HG03565 (cell line): Measurements from ENCODE around the gene MPZL1.

Experiments used
- ATAC-seq: cut with Tn5 transposase; IDR thresholded peaks from one replicate; pipeline ENCODE4 v1.9.1; 2021; ENCODE audit warnings: mild to moderate bottlenecking, moderate library complexity; ENCODE audit not compliant: unreplicated experiment

MPZL1 gene

DNA sequence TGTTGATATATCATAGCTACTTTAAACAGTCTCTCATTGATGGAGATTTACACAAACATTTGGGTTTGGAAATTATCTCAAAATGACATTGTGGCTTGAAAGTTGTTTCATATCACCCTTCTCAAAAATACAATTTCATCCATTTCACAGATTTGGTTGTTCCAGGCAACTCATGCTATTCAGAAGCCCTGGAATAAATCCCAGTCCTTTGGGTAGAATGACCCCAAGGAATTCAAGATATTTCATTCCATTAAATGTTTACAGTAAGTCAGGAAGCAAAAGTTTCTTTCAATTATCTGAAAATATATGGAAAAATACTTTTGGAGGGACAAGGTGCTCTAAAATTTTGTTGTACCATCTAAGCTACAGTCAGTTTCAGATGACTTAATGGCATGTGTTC is 27.1 kb downstream of the MPZL1 start:
- ATAC-seq: no peak

DNA sequence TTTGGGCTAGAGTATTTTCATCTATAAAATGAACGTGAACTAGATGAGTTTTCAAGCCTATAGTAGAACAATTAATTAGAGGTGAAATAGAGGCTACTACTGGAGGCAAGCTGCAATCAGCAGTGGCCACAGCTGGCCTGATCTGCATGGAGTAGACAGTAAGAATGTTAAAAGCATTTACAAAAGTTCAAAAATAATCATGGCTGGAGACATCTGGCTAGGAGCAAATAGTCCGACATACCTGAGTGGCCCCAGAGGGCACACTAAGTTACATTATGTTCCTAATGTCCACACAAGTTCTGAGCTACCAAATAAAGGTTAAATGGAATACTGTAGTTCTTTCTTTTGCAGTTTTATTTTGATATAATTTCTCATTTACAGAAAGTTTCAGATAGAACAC is 28.0 kb downstream of the MPZL1 start:
- ATAC-seq: no peak

DNA sequence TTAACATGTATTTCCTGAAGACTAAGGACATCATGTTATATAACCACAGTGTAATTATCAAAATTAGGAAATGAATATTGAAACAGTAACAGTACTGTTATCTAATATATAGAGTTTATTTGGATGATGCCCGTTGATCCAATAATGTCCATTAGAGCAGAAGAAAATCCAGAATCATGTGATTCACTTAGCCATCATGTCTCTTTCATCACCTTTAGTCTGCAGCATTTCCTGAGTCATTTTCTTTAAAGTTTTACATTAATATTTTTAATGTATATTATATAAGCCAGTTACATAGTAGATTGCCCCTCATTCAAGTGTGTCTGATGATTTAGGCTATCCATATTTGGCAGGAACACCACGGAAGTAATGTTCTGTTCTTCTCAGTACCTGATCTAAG is 28.9 kb downstream of the MPZL1 start:
- ATAC-seq: no peak

DNA sequence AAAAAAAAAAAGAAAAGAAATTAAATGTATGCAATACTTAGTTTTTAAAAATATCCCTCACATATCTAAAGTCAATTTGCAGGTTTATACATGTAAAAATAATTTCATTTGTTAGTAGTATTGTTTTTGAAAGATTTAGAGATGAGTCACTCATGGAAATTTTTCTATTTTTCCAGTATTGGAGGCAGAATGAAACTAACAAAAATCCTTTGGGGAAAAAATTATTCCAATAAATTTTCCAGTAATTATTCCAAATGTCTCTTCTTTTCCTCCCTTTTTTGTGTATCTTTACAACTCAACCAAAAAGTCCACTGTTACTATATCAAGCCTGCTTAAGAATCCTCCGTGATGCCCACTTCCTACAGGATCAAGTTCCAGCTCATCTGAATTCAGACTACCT is 29.9 kb downstream of the MPZL1 start:
- no peak for ATAC-seq

DNA sequence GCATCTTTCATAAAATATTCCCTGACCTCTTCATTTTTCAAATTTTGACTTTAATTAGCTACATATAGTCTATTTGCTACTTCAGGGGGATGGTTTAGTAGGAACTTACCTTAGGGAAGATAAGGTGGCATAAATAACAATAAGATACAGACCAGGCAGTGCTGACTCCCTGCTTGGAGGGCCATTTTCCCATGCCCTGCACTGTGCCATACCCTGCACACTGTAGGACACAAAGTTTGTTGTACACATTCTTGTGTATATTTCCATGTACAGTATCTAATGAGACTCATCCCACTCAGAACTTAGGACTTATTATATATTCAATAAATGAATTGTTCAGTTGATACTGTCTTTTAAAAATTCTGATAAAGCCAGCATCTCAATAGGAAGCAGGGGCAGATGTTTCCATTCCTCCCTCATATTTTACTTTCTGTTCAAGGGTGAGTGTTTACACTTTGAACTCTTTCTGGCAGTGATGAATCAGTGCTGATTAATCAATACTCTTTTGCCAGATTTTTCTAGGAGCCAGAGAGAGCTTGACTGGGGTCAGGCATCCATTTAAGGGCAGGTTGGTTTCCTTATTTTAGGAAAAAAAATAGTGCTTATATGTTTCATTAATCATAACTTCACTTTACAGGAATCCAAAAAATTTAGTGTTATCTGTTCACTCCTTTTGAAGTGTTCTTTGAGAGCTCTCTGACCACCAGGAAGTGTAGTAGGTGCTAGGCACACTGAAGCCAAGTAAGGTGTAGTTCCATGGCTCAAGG is 30.6 kb downstream of the MPZL1 start:
- no peak for ATAC-seq

DNA sequence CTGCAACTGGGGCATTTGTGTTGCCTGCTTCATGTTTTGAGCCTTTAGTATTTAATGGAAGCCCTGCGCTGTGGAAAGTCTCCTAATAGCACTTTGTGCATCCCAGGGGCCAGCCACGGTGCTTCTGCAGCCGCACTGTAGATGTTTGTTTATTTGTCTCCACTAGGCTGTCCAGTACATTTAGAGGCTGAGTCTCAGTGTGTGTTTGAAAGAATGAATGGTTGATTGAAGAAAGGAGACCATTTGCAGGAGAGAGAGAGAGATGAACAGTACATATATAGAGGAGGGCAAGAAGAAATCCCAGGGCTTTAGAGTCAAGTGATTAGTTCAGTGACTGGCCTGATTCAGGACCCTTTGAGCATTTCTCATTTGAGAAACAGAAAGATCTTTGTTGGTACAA is 33.9 kb downstream of the MPZL1 start:
- ATAC-seq: no peak

DNA sequence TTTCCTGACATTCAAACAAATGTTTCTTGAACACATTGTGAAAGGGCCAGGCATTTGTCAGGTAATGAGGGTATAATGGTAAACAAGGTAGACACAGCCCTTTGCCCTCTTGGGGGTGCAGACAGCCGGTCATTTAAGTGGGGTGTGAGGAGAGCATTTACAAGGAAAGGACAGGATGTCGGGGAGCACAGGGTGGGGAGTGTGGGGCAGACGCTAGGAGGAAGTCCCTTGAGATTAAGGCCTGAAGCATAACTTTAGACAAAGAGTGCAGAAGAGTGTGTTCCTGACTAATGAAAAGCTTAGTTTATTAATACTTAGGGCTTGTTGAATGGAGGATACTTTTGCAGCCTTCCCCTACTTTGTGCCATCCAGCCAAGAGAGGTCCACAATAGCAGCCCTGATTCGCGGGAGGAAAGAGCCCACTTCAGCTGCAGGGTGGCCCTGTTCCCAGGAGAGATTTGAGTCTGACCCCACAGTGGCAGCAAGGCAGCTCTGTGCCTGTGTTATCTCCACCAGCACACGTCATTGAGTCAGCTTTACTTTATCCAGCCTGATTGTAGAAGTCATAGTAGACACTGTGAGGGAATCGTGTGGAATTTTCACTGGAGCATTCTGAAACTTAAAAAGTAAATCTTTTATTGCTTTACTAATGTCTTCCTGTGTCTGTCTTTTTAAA is 35.1 kb downstream of the MPZL1 start:
- no peak for ATAC-seq

DNA sequence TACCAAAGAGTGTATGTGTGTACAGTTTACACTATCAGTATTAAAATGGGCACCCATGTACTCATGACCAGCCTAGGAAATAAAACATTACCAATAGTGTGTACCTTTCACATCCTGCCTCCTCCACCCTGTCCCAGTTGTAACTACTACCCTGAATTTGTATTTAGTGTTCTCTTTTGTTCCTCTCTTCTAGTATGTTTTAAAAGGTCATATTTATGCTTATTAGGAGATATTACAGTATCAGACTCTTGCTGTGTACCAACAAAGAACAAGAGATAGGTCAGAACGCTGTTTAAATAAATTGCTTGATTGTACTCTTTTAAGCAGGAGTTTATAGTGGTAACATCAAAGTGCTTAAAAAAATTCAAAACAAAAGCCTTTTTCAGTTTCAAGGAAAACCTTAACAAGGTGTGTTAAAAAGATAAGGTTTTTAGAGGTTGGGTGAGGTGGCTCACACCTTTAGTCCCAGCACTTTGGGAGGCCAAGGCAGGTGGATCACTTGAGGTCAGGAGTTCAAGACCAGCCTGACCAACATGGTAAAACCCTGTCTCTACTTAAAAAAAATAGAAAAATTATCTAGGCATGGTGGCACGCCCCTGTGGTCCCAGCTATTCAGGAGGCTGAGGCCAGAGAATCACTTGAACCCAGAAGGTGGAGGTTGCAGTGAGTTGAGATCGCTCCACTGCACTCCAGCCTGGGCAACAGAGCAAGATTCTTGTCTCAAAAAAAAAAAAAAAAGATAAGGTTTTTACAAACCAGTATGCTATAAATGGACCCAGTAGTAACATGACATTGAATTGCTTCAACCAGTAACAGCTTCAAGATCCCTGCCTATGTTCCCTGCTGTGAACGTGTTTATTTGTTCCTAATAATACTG is 35.9 kb downstream of the MPZL1 start:
- ATAC-seq: no peak

DNA sequence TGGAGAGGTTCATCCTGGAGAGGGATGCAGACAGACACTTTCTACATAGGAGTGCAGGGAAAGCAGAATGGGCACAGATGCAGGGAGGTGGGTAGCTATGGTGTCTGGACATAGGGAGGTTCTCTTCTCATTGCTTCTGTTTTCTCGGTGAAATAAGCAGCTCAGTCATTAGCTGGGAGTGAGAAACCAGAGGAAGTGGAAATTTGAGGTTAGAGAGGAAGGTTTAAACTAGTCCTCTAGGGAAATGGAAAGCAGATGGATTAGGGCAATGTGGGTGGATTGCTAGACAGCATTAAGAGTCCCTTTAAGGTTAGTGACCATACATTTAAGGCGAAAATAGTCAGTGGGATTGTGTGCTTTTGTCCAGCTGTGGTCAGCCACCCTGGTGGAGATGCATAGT is 39.6 kb downstream of the MPZL1 start:
- no peak for ATAC-seq

DNA sequence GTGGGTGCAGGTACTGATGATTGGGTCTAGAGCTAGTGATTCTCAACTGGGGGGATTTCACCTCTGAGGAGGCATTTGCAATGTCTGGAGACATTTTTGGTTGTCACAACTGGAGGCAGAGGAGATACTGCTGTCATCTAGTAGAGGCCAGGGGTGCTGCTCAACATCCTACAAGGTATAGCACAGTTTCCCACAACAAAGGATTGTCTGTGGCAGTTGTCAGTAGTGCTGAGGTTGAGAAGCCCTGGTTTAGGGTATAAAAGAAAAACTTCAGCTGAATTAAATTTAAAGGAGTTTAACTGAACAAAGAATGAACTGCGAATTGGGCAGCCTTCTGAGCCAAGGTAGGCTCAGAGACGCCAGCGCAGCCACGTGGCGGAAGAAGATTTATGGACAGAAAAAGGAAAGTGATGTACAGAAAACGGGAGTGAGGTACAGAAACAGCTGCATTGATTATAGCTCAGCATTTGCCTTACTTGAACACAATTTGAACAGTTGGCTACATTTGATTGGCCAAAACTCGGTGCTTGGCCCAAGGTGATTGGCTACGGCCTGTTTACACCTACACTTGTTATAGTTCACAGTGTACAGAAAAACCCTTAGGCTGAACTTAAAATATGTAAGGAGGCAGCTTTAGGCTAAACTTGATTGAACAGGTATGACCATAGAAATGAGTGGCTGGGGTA is 40.4 kb downstream of the MPZL1 start:
- no peak for ATAC-seq

DNA sequence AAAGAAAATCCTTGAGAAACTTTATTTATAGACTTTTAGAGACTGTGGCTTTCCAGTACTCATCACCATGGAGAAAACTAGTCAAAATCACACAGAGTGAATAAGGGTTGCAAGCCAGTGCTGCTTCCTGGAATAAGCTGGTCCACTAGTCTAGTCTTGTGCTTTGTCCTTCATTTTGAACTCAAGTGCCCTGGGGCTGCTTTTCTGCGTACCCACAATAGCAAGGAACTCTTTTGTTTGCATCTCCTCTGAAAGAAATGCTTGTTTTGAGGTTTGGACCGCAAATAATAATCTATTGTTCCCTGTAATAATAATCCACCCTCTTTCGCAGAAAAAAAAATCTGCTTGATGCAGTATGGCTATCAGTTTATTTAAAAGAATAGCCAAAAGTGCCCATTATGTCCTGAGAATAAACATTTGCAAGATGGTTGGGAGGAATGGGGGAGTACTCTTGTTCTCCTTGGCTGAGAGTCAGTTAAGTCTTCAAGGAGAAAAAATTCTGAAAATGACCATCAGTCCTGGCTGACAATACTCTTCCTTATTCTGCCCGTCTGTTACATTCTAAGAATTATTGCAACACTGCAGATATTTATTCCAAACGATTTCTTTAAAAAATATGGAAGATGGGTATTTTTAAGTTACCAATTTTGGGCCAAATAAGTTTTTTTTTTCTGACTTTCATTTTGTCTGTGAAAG is 41.9 kb downstream of the MPZL1 start:
- no peak for ATAC-seq

DNA sequence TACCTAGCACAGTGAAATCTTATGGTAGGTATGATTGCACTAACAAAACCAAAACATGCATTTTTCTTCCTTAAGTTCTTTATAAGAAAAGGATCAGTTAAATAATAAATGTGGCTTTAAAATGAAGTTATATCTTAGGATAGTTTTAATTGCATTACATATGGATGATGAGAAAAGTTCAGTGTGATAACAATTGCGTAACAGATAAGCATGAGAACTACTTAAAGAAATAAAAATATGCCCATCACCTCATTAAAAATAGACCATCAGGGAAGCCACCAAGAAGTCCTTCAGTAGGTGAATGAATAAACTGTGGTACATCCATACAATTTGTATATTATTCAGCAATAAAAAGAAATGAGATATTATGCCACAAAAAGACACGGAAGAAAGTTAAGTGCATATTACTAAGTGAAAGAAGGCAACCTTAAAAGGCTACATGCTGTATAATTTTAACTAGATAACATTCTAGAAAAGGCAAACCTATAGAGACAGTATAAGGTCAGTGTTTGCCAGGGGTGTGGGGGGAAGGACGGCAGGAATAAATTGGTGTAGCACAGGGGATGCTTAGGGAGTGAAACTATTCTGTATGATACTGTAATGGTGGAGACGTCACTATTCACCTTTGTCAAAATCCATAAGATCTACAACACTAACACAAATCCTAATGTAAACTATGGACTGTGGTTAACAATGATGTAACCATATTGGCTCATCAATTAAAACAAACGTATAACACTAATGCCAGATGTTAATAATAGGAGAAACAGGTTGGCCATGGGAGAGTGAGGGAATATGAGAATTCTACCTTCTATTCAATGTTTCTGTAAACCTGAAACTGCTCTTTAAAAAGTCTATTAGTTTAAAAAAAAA is 42.9 kb downstream of the MPZL1 start:
- no peak for ATAC-seq

DNA sequence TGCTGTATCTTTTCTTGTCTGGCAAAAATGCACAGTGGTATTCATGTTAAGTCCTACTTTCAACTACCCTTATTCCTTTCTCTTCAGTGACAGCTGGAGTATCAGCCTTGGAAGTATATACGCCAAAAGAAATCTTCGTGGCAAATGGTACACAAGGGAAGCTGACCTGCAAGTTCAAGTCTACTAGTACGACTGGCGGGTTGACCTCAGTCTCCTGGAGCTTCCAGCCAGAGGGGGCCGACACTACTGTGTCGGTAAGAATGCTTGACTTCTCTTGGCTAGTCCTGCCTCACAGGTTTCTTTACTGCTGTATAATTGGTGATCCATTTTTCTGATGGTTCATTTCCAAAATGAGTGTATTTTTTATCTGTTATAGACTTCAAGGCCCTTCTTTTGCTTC is 43.7 kb downstream of the MPZL1 start:
- ATAC-seq: no peak

DNA sequence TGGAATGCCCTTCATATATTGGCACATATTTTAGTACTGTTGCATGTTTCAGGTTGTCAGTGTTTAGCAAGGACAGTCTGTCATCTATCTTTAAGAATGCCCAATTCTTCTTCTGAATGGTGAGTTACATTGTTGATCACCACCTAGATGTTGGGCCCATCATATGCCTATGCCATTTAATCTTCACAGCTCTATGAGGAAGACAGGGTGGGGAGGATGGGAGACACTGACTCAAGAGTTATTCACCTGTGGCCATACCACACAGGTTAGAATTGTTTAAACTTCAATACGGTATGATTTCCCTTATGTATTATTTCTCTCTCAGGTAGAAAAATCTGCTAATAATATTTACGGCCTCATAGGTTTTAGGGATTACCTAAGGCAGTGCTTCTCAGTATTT is 44.8 kb downstream of the MPZL1 start:
- no peak for ATAC-seq

DNA sequence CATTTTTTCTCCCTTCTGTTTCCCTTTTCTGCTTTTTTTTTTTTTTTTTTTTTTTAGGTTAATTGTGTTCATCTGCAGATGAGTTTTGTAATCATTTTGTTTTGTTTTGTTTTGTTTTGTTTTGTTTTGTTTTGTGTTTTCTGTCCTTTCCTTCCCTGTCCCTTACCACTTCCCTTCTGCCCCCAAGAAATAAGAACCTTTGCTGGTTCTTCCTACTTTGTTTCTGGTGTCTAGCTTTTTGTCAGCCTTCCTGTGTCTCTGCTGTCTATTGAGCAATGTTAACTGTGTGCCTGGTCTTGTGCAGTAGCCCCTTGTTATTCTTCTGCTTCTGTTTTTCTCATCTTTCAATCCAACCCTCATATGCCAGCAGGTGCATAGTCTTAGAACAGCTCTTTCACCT is 46.0 kb downstream of the MPZL1 start:
- ATAC-seq: no peak

DNA sequence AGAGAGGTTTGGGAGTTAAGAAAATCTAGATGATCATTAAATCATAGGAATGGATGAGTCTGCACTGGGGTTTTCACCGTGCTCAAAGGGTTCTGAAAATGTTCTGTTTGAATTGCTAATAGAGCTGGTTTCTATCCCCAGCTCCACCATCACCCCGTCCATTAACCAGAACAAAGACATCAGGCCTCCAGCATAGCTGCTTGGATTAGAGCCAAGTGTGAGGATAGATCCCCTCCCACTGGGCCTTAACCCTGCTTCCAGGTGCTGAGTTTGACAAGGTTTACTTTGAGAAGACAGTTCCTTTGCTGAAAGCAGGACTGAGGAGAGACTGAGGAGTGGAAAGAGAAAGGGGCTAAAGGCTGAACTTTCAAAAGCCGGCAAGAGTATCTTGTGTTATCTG is 48.3 kb downstream of the MPZL1 start:
- no peak for ATAC-seq

DNA sequence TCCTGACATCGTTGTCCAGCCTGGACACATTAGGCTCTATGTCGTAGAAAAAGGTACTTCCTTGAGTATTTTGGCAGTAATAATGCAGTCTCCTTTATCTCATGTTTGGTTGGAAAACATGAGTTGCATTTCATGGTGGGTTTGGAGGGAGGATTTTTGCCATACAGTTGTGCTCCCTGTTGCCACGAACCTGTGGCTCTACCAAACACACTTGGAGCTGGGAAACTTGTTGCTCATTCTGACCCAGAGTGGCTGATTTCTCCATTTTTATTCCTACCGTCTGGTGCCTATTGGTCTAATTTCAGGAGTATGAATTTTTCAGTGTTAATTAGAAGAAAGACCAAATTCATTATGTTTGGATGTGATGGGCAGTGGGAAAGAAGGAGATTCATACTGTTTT is 50.7 kb downstream of the MPZL1 start:
- no peak for ATAC-seq

DNA sequence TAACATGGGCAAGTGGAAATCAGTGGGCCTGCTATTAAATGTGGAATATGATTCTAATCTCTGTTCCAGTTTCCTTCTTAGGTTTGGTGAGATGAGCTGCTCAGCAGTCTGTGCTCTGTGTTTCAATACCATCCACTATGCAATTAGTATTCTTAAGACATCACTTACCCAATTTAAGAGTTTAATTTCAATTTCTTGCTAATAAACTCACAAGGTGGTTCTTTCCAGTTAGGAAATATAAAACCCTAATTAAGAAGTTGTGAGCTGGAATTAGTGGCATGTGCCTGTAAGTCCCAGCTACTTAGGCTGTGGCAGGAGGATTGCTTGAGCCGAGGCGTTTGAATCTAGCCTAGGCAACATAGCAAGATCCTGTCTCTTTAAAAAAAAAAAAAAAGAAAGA is 51.7 kb downstream of the MPZL1 start:
- no peak for ATAC-seq

DNA sequence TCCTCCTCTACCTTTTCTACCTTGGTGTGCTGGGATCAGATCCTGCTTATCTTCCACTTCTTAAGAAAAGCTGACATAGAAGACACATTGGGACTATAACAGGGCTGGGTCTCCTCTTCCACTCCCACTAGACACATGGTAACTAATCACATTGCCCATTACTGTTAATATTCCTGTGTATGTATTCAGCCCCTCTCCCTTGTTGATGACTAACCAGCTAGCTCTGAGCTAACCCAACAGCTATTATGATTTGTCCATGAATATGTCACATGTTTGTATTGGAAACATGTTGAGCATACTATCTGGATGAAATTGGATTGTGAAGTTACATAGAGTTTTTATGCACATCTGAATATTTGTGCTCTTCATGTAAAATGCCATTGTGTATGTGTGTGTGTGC is 52.9 kb downstream of the MPZL1 start:
- no peak for ATAC-seq

DNA sequence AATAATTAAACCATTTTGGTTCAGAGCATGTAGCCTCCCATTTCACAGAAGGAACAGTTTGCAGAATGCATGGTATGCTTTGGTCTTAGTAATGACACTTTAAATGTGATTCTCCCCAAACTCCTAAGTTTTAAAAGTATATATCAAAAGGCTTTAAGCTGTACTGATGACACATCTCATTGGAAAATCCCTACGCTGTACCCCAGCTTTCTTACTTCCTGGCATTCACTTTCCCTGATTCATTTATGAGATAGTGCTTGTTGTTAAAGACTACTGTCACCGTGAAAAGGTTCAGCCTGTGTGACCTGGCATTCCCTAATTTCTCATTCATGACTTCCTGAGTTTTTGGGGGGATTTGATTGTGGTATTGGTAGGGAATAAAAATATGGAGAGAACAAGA is 53.4 kb downstream of the MPZL1 start:
- ATAC-seq: no peak
